Stimulated activated CD8-positive, alpha-beta memory T cell treated with anti-CD3 and anti-CD28 coated beads, Interleukin-7, amount 100 ng/mL, for 24 hours (primary cell): ENCODE measurements around the gene EPS8L3.
"Not testable (repeated sequence)": the region's sequence is repeated elsewhere in the genome, so short reads cannot be mapped to it uniquely, and the experiment has no call there.

Experiments used
- DNase-seq: peaks from one replicate; pipeline ENCODE4 v3.0.0-alpha.2; 2020; ENCODE audit warnings: low read depth

EPS8L3 gene

DNA sequence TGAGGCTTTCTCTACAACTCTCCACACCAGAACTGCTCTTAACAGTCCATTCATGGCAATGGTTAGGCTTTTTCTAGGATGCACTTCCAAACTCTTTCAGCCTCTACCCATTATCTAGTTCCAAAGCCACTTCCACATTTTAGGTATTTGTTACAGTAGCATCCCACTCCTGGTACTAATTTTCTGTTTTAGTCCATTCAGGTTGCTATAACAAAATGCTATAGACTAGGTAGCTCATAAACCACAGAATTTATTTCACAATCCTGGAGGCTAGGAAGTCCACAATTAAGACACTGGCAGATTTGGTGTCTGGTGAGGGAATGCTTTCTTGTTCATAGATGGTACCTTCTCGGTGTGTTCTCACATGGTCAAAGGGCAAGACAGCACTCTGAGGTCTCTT is 17.3 kb upstream of the EPS8L3 start:
- DNase-seq = no peak

- DNase-seq = no peak
These were observed 14.4 kb upstream of the EPS8L3 start for GRCh38 chr1:109777980-109778625.

GRCh38 chr1:109777436-109777835 is 13.7 kb upstream of the EPS8L3 start:
- no peak for DNase-seq

- DNase-seq = peak; percentile 59
These were observed 13.2 kb upstream of the EPS8L3 start for GRCh38 chr1:109776911-109777310.

DNA sequence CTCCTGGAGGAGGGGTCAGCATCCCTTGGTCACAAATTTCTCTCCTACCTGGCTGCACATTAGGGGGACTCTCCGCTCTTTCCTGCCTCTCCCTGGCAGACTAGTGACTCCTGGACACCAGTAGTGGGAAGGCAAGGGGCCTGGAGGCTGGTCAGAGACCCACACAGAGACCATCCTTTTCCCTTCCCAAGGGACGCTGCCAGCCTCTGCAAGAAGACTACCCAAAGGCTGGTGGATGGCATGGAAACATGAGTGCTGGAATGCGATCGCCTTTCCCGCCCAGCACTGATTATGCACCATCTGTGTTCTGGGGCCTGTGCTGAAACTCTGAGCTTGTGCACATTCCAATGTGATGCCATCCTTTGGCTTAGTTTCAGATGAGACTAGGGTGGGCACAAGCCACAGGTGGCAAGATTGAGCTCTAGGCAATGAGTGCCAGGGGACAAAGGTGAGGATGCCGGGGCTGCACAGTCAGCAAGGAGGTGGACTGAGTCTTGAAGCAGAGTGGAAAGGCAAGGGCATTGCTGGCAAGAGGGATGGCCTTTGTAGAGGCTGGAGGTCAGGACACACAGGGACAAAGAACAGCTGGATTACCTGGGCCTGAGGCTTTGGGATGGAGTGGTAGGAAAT is 12.6 kb upstream of the EPS8L3 start:
- DNase-seq = no peak

DNA sequence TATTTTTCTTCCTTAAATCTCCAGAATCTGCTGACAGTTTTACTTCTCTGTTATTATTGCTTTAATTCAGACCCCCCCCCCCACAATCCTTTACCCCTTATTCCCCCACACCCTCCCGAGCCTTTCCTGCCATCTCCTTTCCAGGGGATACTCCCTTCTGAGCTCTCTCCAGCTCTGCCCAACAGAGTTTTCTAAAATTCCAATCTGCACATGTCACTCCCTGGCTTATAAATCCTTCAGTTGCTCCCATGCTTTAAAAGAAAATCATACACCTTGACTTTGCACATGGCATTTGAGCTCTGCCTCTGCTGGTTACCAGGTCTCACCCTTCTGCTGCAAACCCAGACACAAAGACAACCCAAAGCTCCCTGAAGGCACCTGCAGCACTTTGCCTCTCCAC is 11.7 kb upstream of the EPS8L3 start:
- no peak for DNase-seq

DNA sequence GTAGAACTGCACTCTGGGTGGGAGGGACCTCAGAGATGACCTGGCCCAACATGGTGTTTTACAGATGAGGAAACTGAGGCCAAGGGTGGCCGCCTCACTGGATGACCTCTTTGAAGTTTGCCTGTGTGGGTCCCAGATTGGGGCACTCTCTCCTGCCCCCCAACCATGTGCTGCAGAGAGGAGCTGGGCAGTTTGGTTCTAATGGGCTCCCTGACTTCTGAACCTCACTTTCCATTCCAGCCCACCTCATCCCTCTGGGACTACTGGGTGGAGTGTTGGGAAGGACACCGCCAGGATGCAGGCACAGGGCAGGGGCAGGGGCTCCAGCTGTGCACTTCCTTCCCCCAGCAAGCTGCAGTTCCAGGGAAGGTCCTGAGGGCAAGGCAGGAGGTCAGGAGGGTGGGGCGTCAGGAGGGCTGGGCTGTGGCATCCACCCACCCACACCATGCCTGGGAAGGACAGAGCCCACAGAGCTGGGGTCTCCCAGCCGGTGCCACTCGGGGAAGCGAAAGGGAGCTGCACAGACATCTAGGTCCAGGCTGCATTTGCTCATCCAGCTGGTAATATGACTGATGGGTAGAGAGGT is 10.3 kb upstream of the EPS8L3 start:
- no peak for DNase-seq

GRCh38 chr1:109773203-109773899 is 9.6 kb upstream of the EPS8L3 start:
- DNase-seq = peak; percentile 28

DNA sequence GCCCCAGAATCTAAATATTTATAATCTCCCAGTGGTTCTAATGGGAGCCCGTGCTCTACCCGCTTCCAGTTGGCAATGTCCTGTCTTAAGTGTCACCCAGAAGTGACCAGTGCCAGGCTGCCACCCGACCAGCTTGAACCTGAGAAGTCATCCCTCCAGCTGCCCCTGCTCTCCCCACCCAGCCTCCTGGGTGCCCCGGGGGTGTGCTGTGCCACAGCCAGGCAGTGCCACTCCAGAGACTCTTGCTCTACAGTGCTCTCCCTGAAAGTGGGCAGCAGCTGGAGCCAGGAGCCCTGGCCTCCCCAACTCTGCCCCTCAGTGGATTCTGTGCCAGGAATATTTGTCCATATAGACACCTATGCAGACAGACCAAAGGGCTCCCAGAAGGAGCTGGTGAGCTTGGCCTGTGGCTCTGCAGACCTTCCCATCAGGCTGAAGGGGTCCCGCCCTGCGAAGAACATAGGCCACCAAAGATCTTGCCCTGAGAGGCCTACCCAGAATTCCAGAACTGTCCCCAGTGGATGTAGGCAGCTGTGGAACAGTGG is 9.0 kb upstream of the EPS8L3 start:
- DNase-seq = no peak

GRCh38 chr1:109771712-109772657 is 8.3 kb upstream of the EPS8L3 start:
- DNase-seq = no peak

- DNase-seq = no peak
These were observed 6.8 kb upstream of the EPS8L3 start for GRCh38 chr1:109770331-109771095.

- DNase-seq = no peak
These were observed 5.8 kb upstream of the EPS8L3 start for GRCh38 chr1:109769330-109770078.

- no peak for DNase-seq
These were observed 5.1 kb upstream of the EPS8L3 start for GRCh38 chr1:109768820-109769219.

- no peak for DNase-seq
These were observed 4.6 kb upstream of the EPS8L3 start for GRCh38 chr1:109768335-109768650.

DNA sequence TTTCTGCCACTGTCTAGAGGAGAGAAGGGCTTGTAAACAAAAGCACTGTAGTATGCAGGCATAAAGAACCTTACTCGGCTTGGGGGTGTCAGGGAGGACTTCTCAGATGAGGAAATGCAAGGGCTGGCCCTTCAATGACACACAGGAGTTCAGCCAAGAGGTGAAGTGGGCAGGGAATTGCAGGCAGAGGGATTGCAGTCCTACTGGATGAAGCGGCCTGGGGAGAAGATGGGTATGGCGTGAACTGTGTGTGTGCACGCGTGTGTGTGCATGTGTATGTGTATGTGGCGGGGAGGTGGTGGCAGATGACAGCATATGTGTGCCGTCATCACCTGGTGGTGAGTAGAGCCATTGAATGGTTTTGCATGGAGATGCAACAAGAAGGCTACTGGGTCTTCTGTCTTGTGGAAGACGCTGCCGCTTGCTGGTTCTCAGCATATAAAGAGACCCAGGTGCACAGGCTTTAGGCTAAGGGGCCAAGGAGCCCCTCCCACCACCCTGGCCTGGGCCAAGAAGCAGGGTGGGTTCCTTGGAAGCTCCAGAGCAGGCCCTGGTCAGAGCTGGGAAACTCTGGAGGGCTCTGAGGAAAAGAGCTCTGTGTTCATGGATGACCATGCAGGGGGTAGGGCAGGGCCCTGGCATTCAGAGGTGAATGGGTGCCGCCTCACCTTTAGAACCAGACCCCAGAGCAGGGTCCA is 4.1 kb upstream of the EPS8L3 start:
- DNase-seq = no peak

DNA sequence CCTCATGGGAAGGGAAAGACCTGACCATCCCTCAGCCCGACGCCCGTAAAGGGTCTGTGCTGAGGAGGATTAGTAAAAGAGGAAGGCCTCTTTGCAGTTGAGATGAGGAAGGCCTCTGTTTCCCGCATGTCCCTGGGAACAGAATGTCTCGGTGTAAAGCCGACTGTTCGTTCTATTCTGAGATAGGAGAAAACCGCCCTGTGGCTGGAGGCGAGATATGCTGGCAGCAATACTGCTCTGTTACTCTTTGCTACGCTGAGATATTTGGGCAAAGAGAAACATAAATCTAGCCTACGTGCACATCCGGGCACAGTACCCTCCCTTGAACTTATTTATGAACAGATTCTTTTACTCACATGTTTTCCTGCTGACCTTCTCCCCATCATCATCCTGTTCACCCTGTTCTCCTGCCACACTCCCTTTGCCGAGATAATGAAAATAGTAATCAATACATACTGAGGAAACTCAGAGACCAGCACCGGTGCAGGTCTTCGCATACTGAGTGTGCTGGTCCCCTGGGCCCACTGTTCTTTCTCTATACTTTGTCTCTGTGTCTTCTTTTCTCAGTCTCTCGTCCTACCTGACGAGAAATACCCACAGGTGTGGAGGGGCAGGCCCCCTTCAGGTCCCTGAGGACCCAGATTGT is 3.4 kb upstream of the EPS8L3 start:
- not testable (repeated sequence) for DNase-seq

DNA sequence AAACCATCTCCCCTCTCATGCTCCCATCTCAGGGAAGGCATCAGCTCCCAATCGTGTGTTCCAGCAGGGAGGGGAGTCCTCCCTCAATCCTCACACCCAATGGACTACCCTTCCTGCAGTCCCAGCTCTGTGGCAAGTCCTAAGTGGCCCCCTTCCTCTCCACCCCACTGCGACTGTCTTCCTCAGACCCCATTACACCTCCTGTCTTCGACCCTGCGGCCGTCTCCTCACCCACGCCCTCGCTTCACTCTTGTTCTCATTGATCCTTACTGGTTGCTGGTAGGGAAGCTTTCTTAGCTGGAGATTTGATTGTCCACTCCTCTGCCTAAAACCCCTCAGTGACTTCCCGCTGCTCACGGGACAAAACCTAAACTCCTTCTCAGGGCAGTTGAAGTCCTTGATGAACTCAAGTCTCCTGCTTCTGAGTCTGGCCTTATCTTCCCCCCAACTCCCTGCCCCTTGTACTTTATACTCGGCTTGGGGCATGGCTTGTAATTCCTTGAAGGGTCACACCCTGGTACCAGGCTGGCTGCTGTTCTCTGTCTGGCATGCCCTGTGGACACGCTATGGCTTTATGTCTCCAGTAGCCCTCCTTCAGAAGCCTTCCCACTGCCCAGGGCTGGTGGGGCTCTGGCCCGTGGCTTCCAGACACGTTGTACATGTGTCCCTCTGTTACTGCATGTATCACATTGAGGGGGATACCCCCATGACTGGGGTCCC is 2.3 kb upstream of the EPS8L3 start:
- DNase-seq = no peak

DNA sequence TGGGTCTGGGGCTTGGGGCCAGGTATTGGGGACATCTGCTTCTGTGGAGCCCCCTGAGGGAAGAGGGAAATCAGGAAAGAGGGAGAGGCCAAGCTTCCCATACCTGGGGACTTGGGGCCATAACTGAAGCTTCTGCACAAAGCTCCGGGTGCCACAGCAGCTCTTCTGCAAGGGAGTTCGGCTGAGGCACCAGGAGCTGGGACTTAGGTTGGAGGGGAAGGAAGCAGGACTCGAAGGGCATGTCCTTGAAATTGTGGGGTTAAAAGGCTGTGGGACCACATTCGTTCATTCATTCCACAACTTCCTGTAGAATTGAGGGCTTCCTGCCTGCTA is 1.7 kb upstream of the EPS8L3 start:
- DNase-seq = no peak
